Lung (tissue), 12 donors: ENCODE results near the gene TMEM45A. TPM values are rescaled to one million over a fixed set of nuclear protein-coding genes. Genes with fewer than 3 reads are reported as not detected.

Experiments used
- ATAC-seq: fragments of 200-7000 bp; cut with Tn5 transposase; one replicate; pipeline ENCODE4 v1.9.1; 2020; ENCODE audit warnings: moderate number of reproducible peaks; ENCODE audit not compliant: insufficient read depth, low FRiP score
- DNase-seq, 3 donors: peaks; one replicate each; pipeline ENCODE4 v3.0.0-alpha.2; 2013 to 2017
- H3K27ac ChIP-seq, 2 donors: one replicate each; pipeline ENCODE4 v1.5.1; 2013; ENCODE audit warnings: mild to moderate bottlenecking in 2 of 2, moderate library complexity in 2 of 2, control low read depth in 1 of 2, inconsistent platforms in 1 of 2, low read depth in 1 of 2, low read length in 1 of 2
- H3K27me3 ChIP-seq, 3 donors: one replicate each; pipeline ENCODE4 v1.5.1; 2013; ENCODE audit warnings: low read length in 2 of 3; ENCODE audit not compliant: control insufficient read depth in 3 of 3, insufficient read depth in 3 of 3
- H3K36me3 ChIP-seq, 4 donors: one replicate each; pipeline ENCODE4 v1.5.1; 2013; ENCODE audit warnings: low read length in 4 of 4, mild to moderate bottlenecking in 1 of 4, moderate library complexity in 1 of 4; ENCODE audit not compliant: control insufficient read depth in 4 of 4, insufficient read depth in 4 of 4
- H3K4me1 ChIP-seq, 5 donors: one replicate each; pipeline ENCODE4 v1.5.1; 2013; ENCODE audit warnings: low read length in 5 of 5, mild to moderate bottlenecking in 2 of 5, moderate library complexity in 1 of 5; ENCODE audit not compliant: control insufficient read depth in 5 of 5, insufficient read depth in 5 of 5
- H3K4me3 ChIP-seq: one replicate; pipeline ENCODE4 v1.5.1; 2013; ENCODE audit warnings: mild to moderate bottlenecking, control low read depth, moderate library complexity
- H3K9ac ChIP-seq, 2 donors: one replicate each; pipeline ENCODE4 v1.5.1; 2013; ENCODE audit warnings: low read length in 2 of 2, control low read depth in 1 of 2; ENCODE audit not compliant: insufficient read depth in 1 of 2
- H3K9me3 ChIP-seq, 4 donors: one replicate each; pipeline ENCODE4 v1.5.1; 2013; ENCODE audit warnings: low read length in 3 of 4, mild to moderate bottlenecking in 1 of 4, moderate library complexity in 1 of 4; ENCODE audit not compliant: control insufficient read depth in 4 of 4, insufficient read depth in 3 of 4
- WGBS, 2 donors: extraction: QIAGEN DNeasy Blood & Tissue Kit; methylation state at CpG; one replicate each; pipeline ENCODE4 v1.1.7; 2013; 5-methylcytosine and 5-hydroxymethylcytosine counted together
- polyA plus RNA-seq, 2 donors: library from polyadenylated mRNA; stranded (reverse); fragments of 200-250 nt; gene quantifications; one replicate each; pipeline ENCODE4 v1.2.1, GENCODE V29; 2013
- total RNA-seq, 2 donors: library from RNA; depleted of rRNA in 1 of 2; stranded (reverse); fragments of >200 nt in 1 of 2; gene quantifications; one replicate each; pipeline ENCODE4 v1.2.1, GENCODE V29; 2014 to 2021
- TF ChIP-seq, protein P1 (sequence below): IDR thresholded peaks from 2 replicates; pipeline ENCODE4 v1.5.1; 2012; ENCODE audit warnings: mild to moderate bottlenecking; ENCODE audit errors: control extremely low read depth, extremely low read depth
- donor health status: control.
- donor health status: control.
- donor health status: Bipolar disorder and iron deficiency.
- donor health status: healthy.
- donor health status: DM: yes; HTN: yes; CAD: no.

Gene TMEM45A
- total and polyA plus RNA-seq, 4 donors, result 7.8 to 37.6 (median 26.0) TPM

DNA sequence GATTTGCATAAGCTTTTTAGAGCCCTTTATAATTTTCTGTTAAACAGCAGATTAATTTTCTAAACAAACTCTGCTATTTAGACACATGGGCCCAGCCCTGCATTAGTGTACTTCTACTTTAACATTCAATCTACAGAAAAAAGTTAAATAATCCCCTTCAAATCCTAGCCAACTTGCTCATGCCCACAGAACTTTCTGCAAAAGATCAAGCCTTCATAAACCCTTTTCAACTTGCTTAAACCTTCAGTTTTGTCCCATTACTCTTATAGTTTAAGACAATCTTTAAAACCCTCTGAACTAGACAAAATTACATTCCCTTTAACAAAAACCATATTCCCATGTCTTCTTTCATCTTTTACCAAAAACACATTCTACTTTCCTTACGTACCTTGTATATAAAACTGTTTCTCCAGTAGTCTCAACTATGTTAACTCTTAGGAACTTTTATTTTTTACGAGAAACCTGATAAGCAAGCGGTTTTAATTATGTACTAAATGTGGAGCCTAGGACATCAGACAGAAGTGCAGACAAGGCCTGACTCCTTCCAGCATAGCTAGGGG lies 91.8 kb downstream of the TMEM45A start:
- no peak overlapping the region for H3K9ac ChIP-seq
- no peaks in the 10 kb centered on the region for H3K4me1 ChIP-seq
- no peaks in the 10 kb centered on the region for H3K36me3 ChIP-seq
- peaks cover 0 to 3% (median 0%) of the 10 kb centered on the region in 4 donors for H3K9me3 ChIP-seq
- H3K27me3 ChIP-seq, result no peaks in the 10 kb centered on the region
- H3K27ac ChIP-seq, result no peak overlapping the region
- no peak overlapping the region for H3K4me3 ChIP-seq
- DNase-seq, result no peak
- TF ChIP-seq, protein P1, sequence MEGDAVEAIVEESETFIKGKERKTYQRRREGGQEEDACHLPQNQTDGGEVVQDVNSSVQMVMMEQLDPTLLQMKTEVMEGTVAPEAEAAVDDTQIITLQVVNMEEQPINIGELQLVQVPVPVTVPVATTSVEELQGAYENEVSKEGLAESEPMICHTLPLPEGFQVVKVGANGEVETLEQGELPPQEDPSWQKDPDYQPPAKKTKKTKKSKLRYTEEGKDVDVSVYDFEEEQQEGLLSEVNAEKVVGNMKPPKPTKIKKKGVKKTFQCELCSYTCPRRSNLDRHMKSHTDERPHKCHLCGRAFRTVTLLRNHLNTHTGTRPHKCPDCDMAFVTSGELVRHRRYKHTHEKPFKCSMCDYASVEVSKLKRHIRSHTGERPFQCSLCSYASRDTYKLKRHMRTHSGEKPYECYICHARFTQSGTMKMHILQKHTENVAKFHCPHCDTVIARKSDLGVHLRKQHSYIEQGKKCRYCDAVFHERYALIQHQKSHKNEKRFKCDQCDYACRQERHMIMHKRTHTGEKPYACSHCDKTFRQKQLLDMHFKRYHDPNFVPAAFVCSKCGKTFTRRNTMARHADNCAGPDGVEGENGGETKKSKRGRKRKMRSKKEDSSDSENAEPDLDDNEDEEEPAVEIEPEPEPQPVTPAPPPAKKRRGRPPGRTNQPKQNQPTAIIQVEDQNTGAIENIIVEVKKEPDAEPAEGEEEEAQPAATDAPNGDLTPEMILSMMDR, result no peak
- 94 to 95% methylated on average over 3 of the region's 3 CpGs for WGBS, 2 donors
- no peak for ATAC-seq

DNA sequence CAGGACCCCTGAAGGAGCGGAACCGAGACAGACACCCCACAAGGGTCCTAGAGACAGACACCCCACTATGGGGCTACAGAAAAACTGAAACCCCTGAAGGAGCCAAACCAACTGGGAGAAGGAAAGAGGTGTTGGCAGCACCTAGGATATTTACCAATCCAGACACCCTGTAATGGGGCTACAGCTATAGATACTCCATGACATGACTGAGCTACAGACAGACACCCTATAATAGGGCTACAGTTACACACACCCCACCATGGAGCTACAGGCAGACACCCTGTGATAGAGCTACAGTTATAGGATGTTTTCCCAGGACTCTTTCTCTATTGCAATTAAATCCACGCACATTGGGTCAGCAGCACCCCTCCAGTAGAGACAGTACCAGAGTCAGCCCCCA lies 94.4 kb downstream of the TMEM45A start:
- H3K4me1 ChIP-seq, result no peaks in the 10 kb centered on the region
- H3K36me3 ChIP-seq, result no peaks in the 10 kb centered on the region
- H3K27ac ChIP-seq, result no peak overlapping the region
- H3K27me3 ChIP-seq, result no peaks in the 10 kb centered on the region
- ATAC-seq (no peak), DNase-seq (no peak)
- no peak overlapping the region for H3K4me3 ChIP-seq
- TF ChIP-seq, protein P1, result no peak
- no peak overlapping the region for H3K9ac ChIP-seq
- WGBS, 2 donors, result 93 to 96% methylated on average over 3 of the region's 3 CpGs
- H3K9me3 ChIP-seq, result peaks cover 0 to 3% (median 0%) of the 10 kb centered on the region in 4 donors

DNA sequence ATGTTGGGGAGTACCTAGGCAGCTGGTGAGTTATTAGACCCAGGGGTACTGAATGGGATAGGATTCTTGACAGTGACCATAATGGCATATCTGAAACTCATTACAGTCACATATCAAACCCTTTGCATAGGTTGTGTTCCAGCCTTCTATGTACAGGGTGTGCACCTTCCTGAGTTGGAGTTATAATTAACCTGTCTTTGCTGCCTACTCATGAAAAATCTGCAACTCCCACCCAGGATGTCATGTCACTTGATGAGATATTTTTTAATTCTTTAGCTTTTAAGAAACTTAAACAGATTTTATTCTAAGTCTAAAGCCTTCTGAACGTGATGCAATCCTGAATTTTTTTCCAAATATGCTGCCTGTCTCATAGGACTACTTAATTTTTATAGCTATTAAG lies 95.8 kb downstream of the TMEM45A start:
- Histone ChIP-seq H3K4me3 (no peak overlapping the region), H3K27me3 (no peaks in the 10 kb centered on the region), H3K36me3 (no peaks in the 10 kb centered on the region), H3K4me1 (no peaks in the 10 kb centered on the region), H3K27ac (no peak overlapping the region), H3K9me3 (peaks cover 0 to 3% (median 0%) of the 10 kb centered on the region in 4 donors), H3K9ac (no peak overlapping the region)
- TF ChIP-seq, protein P1, result no peak
- WGBS, 2 donors, result 84 to 85% methylated on average over 1 of the region's 1 CpG
- ATAC-seq (no peak), DNase-seq (no peak)
